Measurements from ENCODE around the gene WIPF1. TPM values are rescaled to one million over a fixed set of nuclear protein-coding genes. Genes with fewer than 3 reads are reported as not detected.

The WIPF1 gene
- polyA plus RNA-seq, 1 of the 3 experiments (the other 2 are of a cell fraction): 56.7 TPM

- peaks cover 29% of the 10 kb centered on the region for H3K79me2 ChIP-seq (ENCODE audit: insufficient read depth)
- no peak overlapping the region for H3K4me2 ChIP-seq
These were observed 11.7 kb upstream of the WIPF1 start for GRCh38 chr2:174609261-174609660.

GRCh38 chr2:174608866-174609214, 11.2 kb upstream of the WIPF1 start:
- Histone ChIP-seq H3F3A (replicated peaks; ENCODE audit: insufficient read depth) (peaks cover 20% of the 10 kb centered on the region), H3K27ac (ENCODE audit: low read depth in 2 of 2, low read length in 1 of 2) (peak overlapping the region in 1 of 2 experiments; percentile 91; a peak in 2 of 4 replicates), H3K27me3 (ENCODE audit: insufficient read depth) (no peaks in the 10 kb centered on the region), H3K9ac (no peak overlapping the region), H3K79me2 (ENCODE audit: insufficient read depth) (peaks cover 29% of the 10 kb centered on the region), H2AFZ (ENCODE audit: low read depth) (no peak overlapping the region), H3K9me3 (no peaks in the 10 kb centered on the region), H3K9me2 (no peaks in the 10 kb centered on the region), H3K36me3 (replicated peaks in 1 of 2; ENCODE audit: control insufficient read depth in 1 of 2, insufficient read depth in 2 of 2, low read length in 1 of 2) (peaks cover 6 to 10% of the 10 kb centered on the region in 2 experiments), H3K4me1 (ENCODE audit: control insufficient read depth in 1 of 2, insufficient read depth in 2 of 2, low read depth in 1 of 2, low read length in 1 of 2) (peaks cover 12 to 49% of the 10 kb centered on the region in 2 experiments), H3K4me2 (no peak overlapping the region), H4K20me1 (ENCODE audit: insufficient read depth) (0 out of 2 replicates have a peak, but pooled peaks cover 7% of the 10 kb centered on the region), H3K4me3 (ENCODE audit: low read depth in 2 of 2, low read length in 1 of 2) (no peak overlapping the region)
- ChIA-PET POLR2A (no interaction called here), CTCF (interaction anchor here (1.0 to 4.4 kb wide), 2 partner anchors 75 to 79 kb away, joined by 3 to 23 read pairs; no protein-coding TSS in a partner anchor)
- no peak for DNase-seq
- TF ChIP-seq YY1 (IDR thresholded peaks at IDR 0.05; ENCODE audit: low read depth) (no peak), FOSL2 (IDR thresholded peaks at IDR 0.05; ENCODE audit: borderline replicate concordance, low read depth) (no peak), GABPA (IDR thresholded peaks at IDR 0.05; ENCODE audit: low read depth) (no peak), GATA2 (CRISPR knock-in tag; IDR thresholded peaks at IDR 0.05) (no peak), TEAD4 (IDR thresholded peaks at IDR 0.05; ENCODE audit: borderline replicate concordance, insufficient read depth) (no peak), FOXM1 (IDR thresholded peaks at IDR 0.05; ENCODE audit: low read depth) (no peak), RXRA (IDR thresholded peaks at IDR 0.05; ENCODE audit: borderline replicate concordance, low read depth) (no peak), USF2 (IDR thresholded peaks at IDR 0.05; ENCODE audit: borderline replicate concordance, low read depth, low read length) (no peak), TAF1 (IDR thresholded peaks at IDR 0.05; ENCODE audit: borderline replicate concordance, low read depth, low read length) (no peak), IRF3 (IDR thresholded peaks at IDR 0.05; ENCODE audit: low read depth, low read length) (no peak), REST (IDR thresholded peaks at IDR 0.05; ENCODE audit: low read depth, low read length) (no peak), RFX5 (IDR thresholded peaks at IDR 0.05; ENCODE audit: low read length) (no peak), TCF12 (IDR thresholded peaks at IDR 0.05) (no peak), ZBTB33 (IDR thresholded peaks at IDR 0.05; ENCODE audit: borderline replicate concordance, low read depth) (no peak), ELF1 (IDR thresholded peaks at IDR 0.05) (no peak), SMC3 (IDR thresholded peaks at IDR 0.05; ENCODE audit: low read depth, low read length) (no peak), USF1 (IDR thresholded peaks at IDR 0.05; ENCODE audit: borderline replicate concordance, low read depth) (no peak), CHD2 (IDR thresholded peaks at IDR 0.05; ENCODE audit: low read length, partially characterized antibody) (no peak)

More at GRCh38 chr2:174609261-174609660, 11.7 kb upstream of the WIPF1 start:
- Histone ChIP-seq H3F3A (replicated peaks; ENCODE audit: insufficient read depth) (peaks cover 20% of the 10 kb centered on the region), H3K9ac (no peak overlapping the region), H2AFZ (ENCODE audit: low read depth) (no peak overlapping the region), H3K4me1 (ENCODE audit: control insufficient read depth in 1 of 2, insufficient read depth in 2 of 2, low read depth in 1 of 2, low read length in 1 of 2) (peaks cover 12 to 49% of the 10 kb centered on the region in 2 experiments), H3K9me2 (no peaks in the 10 kb centered on the region), H3K4me3 (ENCODE audit: low read depth in 2 of 2, low read length in 1 of 2) (no peak overlapping the region), H3K27ac (ENCODE audit: low read depth in 2 of 2, low read length in 1 of 2) (peak overlapping the region in 1 of 2 experiments; percentile 91; a peak in 2 of 4 replicates), H3K36me3 (replicated peaks in 1 of 2; ENCODE audit: control insufficient read depth in 1 of 2, insufficient read depth in 2 of 2, low read length in 1 of 2) (peaks cover 6 to 14% of the 10 kb centered on the region in 2 experiments), H3K9me3 (no peaks in the 10 kb centered on the region), H4K20me1 (ENCODE audit: insufficient read depth) (0 out of 2 replicates have a peak, but pooled peaks cover 7% of the 10 kb centered on the region), H3K27me3 (ENCODE audit: insufficient read depth) (no peaks in the 10 kb centered on the region)
- TF ChIP-seq GATA2 (CRISPR knock-in tag; IDR thresholded peaks at IDR 0.05): no peak
- no peak for TF ChIP-seq MAX (IDR thresholded peaks at IDR 0.05; ENCODE audit: low read depth)
- ChIA-PET POLR2A (no interaction called here), CTCF (interaction anchor here (3.1 kb wide), 1 partner anchor 79 kb away, joined by 8 read pairs; no protein-coding TSS in a partner anchor)
- WGBS (ENCODE audit: low lambda C conversion rate): 98% methylated on average over 4 of the region's 4 CpGs
- no peak for DNase-seq
